HG03558 (cell line): ENCODE results near the gene PLA2G5.

Experiments
- ATAC-seq: cut with Tn5 transposase; IDR thresholded peaks from one replicate; pipeline ENCODE4 v1.9.1; 2021; ENCODE audit warnings: moderate number of reproducible peaks; ENCODE audit not compliant: unreplicated experiment; ENCODE audit errors: extremely low read depth

Gene PLA2G5

DNA sequence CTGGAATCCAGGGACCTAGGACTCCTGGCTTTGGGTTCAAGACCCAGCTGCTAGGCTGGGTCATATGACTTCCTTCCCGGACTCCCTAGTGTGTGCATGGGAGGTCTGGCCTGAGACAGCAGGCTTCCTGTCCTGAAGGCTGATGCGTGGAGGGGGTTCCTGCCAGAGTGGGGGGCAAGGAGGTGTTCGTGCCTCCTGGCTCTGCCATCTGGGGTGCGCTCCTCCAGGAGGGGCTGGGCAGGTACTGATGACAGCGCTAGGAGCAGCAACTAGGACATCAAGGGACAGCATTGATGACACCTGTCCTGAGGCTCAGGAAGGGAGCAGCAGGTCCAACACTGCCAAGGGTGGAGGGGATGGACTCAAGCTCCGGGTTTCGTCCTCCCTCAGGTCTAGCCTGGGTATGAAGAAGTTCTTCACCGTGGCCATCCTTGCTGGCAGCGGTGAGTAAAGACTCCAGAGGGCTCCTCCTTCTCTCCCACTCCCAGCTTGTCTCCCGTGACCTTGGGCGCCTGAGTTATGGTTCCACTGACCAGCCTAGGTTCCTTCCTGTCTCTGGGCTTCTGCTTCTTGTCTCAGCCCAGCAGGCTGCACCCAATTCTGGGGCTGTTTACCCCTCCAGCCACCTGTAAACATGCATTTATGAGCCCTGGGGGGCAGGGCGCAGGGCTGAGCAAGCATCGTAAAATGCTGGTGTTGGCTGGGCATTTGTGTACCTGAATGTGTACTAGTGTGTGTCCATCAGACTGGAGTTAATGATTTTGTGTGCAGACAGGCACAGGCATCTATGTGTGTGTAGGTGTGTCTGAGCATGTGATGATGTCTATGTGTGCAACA, 70.0 kb downstream of the PLA2G5 start:
- no peak for ATAC-seq

DNA sequence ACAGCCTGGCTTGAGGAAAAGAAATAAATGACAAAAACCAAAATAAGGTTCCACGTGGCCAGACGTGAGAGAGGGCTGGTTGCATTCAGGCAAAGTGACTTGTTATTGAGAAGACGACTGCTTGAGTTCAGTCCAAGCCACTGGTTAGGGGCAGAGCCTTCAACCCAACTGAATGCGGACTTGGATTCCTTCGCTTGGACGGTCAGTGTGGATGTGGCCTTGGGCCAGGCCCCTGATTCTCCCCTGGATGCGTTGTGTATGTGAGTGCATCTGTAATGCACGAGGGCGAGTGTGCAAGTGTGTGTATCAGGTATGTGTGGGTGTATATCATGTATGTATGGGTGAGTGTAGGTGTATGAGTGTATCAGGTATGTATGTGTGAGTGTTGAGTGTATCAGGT, 71.0 kb downstream of the PLA2G5 start:
- no peak for ATAC-seq

DNA sequence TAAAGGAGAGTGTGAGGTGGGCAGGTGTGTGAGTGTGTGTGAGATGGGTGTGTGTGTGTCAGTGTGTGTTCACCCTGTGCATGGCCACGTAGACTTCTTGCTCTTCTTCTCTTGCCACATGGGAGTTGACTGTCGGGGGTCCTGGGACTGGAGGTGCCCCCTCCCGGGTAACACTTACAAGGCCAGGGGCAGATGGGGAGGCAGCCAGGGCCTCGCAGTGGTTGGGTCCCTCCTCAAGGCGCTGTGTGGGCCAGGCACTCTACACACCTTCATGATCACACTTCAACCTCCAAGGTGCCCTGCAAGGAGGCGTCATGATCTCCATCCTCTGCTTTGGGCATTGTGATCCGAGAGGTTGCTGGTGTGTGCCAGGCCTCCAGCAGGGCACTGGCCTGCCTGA, 71.5 kb downstream of the PLA2G5 start:
- no peak for ATAC-seq
